HG03469 (cell line): ENCODE measurements around the gene NFX1.

Source experiments
- ATAC-seq: cut with Tn5 transposase; IDR thresholded peaks from one replicate; pipeline ENCODE4 v1.9.1; 2021; ENCODE audit warnings: mild to moderate bottlenecking, moderate library complexity, moderate number of reproducible peaks; ENCODE audit not compliant: unreplicated experiment

NFX1 gene

DNA sequence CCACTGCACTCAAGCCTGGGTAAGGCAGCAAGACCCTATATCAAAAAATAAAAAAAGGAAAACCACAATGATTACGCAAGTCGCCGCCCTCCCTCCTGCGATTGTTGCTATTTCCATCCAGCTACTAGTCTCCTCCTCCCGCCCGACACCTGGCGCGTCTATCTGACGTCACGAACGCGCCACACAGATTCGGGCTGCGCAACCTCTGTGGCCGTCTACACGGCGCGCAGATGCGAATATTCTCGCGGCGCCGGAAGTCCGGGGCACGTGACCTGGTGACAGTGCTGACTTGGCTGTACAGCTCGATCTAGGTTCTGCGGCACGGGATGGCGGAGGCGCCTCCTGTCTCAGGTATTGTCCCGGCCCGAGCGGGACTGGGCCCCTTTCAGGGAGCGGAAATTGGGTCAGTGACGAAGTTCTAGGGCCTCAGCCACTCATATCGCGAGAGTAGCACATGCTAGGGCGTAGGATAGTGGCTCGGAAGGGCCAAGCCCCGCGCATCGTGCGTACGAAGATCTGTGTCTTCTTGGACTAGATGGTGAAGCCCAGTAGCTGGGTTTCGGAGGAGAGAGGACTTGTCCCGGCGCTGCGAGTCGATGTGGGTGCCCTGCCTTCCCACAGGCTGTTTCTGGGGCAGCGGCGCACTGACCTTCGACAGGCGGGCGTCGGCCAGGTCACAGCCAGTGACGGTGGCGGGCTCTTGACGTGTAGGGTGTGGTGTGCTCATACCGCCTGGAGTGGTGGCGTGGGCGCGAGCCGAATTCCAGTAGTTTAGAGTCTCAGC, at the start of gene NFX1:
NFX1 (plus strand) TSS at position 270 of the 784 bp plus-strand sequence; CDS start at position 327, 57 bp downstream.
- peak; percentile 77 for ATAC-seq

- no peak for ATAC-seq
These were observed 49.0 kb upstream of the NFX1 start for GRCh38 chr9:33241298-33241697.

GRCh38 chr9:33242609-33243134, 47.6 kb upstream of the NFX1 start:
- no peak for ATAC-seq

- no peak for ATAC-seq
These were observed 46.1 kb upstream of the NFX1 start for GRCh38 chr9:33244137-33244784.

DNA sequence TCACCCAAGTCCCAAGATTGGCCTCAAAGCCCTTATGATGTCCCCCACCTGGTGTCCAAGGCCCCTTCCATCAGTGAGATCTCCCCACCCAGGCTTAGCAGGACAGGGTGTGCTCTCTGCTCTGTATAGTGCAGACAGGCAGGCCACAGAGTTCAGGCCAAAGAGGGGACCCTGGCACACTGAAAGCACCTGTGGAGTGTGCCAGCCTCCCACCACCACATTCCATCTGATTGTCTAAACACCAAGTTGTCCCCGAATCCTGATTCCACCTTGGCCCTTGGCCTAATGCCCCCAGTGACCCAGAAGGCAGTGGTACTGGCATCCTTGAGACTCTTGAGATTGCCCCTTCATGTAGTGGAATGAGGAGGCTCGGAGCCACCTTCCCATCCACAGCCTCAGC, 45.0 kb upstream of the NFX1 start:
- no peak for ATAC-seq

- no peak for ATAC-seq
These were observed 44.0 kb upstream of the NFX1 start for GRCh38 chr9:33246269-33246860.

DNA sequence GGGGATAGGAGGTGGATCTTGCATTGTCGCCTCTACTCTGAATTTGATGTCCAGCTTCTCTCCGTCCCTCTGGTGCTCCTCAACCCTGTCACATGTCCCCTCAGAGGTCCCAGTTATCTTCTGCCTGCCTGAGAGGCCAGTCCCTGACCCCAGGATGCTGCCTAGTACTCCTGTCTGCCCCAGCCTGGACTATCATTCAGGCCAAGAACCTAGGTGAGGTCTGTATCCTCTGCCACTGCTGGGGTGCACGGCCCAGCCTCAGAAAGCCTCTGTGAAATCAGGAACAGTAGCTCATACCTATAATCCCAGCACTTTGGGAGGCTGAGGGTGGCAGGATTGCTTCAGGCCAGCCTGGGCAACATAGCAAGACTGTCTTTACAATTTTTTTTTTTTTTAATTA, 41.7 kb upstream of the NFX1 start:
- ATAC-seq = no peak

DNA sequence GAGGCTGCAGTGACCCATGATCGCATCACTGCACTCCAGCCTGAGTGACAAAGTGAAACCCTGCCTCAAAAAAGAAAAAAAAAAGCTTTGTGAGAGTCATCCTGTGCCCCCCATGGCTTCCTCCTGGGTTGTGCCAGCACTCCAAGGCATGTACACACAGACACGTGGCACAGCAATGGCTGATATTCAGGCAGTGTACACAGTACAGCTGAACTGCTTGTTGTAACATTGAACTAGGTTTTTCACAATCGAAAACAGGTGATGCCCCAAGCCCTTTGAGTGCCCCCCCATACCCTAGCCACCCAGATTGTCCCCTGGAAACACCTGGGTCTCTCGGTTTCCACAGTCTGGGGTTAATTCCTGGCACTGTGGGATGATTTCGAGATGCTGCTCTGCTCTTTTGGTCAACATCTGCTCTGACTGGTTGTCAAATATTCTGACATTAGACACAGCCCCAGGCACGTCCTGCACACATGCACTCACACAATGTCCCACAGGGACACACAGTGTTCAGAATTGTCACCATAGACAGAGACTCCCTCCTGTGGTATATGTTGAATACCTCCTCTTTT, 41.1 kb upstream of the NFX1 start:
- ATAC-seq = no peak

- ATAC-seq = no peak
These were observed 40.3 kb upstream of the NFX1 start for GRCh38 chr9:33249983-33250382.

DNA sequence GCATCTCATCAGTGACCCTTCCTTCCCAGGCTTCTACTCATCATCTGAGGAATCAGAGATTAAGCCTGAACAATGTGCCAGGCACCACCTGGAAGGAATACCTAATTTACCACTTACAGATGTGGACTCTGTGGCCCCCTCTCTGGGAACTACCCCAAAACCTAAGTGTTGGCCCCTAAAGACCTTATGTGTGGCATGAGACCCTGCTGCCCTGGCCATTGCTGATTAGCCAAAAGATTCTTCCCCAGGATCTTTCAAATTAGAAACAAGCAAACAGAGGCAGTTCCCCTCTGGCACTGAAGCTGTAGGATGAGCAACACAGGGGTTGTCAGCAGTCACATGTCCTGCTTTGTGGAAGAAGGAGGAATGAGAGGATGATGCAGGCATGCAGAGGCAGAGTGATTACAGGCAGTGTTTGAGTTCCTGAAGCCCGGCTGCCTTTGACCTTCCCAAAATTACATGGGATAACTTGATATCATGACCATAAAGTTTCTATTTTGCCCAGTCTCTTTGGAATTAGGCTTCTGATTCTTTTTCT, 39.8 kb upstream of the NFX1 start:
- no peak for ATAC-seq

DNA sequence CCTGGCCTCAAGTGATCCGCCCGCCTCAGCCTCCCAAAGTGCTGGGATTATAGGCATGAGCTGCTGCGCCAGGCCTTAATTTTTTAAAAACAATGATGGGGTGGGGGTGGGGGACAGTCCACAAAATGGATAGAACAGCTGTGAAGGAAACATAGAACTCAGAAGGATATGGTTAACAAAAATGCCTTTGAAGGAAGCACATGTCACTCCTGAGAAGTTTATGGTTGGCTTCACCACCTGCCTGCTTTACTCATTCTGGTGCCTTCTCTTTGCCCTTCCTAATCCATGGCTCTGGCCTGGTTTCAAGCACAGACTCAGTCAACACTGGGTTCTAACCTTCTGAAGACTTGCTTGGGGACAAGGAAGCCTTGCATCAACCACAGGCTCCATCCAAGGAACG, 36.1 kb upstream of the NFX1 start:
- no peak for ATAC-seq

DNA sequence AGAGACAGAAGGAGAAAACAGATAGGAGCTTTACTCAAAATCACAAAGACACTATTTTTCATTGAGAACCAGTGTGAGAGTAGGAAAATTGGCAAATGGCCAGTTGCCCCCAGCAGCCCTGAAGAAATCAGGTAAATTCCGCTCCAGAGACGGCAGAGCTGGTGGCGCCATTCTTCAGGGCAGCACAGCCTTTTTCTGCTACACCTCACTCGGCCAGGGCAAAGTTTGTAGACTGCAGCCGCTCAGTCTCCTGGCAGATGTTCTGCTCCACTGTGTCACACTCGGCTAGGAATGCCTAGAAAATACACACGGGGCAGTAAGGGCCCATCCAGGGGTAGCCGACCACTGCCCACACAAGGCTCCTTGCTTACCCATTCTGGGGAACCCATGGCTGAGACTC, 35.3 kb upstream of the NFX1 start:
- no peak for ATAC-seq

GRCh38 chr9:33255471-33255870, 34.8 kb upstream of the NFX1 start:
- ATAC-seq = no peak

GRCh38 chr9:33256236-33256635, 34.1 kb upstream of the NFX1 start:
- ATAC-seq = no peak

DNA sequence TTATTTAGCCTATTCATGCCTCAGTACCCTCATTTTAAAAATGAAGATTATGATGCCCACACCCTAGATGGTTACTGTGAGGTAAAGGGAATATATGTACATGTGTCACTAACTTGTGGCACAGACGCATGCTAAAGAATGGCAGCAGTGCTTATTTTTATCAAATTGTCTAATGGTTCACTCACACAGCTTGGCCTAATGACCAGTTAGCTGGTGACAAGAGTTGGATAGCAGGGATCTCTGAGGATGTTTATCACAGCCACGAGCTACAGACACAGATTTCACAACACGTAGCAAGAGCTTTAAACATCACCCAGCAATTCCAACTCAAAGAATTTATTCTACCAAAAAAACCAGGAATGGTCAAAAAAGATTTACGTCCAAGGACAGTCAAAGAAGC, 33.0 kb upstream of the NFX1 start:
- no peak for ATAC-seq

DNA sequence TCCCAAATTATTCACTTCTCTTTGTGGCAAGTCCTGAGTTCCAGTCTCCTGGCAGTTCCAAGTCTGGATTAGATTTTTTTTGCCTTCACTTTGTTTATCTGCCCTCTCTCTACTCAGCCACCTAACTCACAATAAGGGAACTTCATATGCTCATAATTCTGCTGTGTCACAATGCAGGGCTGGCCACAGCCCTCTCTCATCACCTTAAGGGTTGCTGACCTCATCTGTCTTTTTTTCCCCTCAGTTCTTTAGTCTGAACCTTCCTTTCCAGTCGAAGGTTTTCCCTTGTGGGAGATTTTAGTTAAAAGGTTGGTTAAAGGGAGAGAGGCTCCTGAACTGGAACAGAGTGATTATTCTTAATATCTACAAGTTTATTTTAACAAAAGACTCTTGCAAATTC, 29.9 kb upstream of the NFX1 start:
- no peak for ATAC-seq

DNA sequence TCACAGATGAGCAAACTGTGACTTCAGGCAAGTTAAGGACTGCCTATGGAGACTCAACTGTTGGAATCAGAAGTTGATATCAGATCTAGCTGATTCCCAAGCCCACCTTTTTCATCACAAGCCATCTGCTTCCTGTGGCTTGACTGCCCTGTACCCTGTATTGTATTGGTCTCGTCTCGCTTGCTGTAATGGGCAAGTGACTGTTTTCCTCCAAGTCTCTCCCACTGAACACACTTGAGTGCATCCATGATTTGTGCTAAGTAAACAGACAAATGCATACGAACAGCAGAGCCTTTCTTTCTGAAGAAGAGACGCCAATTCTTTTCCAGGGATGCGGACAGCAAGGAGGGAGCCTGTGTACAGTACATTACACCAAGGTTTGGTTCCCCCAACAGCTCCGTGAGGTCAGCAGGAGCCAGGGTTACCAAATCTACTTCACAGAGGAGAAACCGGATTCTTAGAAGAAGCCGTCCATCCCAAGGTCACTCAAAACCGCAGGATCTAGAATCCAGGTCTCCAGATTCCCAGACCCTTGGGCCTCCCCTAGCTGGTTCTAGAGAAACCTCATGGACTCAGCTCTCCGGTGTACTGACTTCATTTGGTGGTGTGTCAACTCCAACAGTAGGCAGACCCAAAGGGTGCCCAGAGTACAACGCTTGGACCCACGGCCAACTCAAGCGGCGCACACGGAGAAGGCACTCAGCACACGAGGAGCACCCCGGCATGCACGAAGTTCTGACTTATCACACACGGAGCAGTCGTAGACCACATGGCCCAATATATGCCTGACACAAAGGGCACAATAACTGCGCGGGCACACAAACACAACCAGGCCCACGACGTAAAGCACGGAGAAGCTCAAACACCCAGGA, 26.9 kb upstream of the NFX1 start:
- no peak for ATAC-seq

- peak; percentile 19 for ATAC-seq
These were observed 26.3 kb upstream of the NFX1 start for GRCh38 chr9:33264003-33264472.

- ATAC-seq = peak; percentile 55
These were observed 25.7 kb upstream of the NFX1 start, which contains the start of the genes BAG1 and CHMP5 for GRCh38 chr9:33264473-33265177. Gene BAG1 (minus strand): TSS chr9:33264708. Gene CHMP5 (plus strand): TSS chr9:33265049. CDS start chr9:33265079, 30 bp downstream.
